ENCODE data around the gene GSX1. TPM values are rescaled to one million over a fixed set of nuclear protein-coding genes. Genes with fewer than 3 reads are reported as not detected.

The GSX1 gene
- total RNA-seq, 1 experiment from 2014 or later: not detected

Small RNA genes within 50 kb of the gene (small RNA-seq; reads per million reads assigned to genes)
- not detected for gene RNU6-73P

Other genes starting within 250 kb of the GSX1 start
- 4.2 and 5.4 TPM in 2 replicates for gene LNX2, start 172.0 kb upstream of the GSX1 start, total RNA-seq (2014; rRNA removed; shearing (Covaris generic); ENCODE audit: low replicate concordance)
- gene POLR1D, start 170.6 kb upstream of the GSX1 start, total RNA-seq (2014; rRNA removed; shearing (Covaris generic); ENCODE audit: low replicate concordance): 156 and 161 TPM in 2 replicates
- gene PDX1, start 127.5 kb downstream of the GSX1 start, total RNA-seq (2014; rRNA removed; shearing (Covaris generic); ENCODE audit: low replicate concordance): not detected in 2 replicates
- not detected in 2 replicates for gene CDX2, start 176.8 kb downstream of the GSX1 start, total RNA-seq (2014; rRNA removed; shearing (Covaris generic); ENCODE audit: low replicate concordance)
- gene URAD, start 196.2 kb downstream of the GSX1 start, total RNA-seq (2014; rRNA removed; shearing (Covaris generic); ENCODE audit: low replicate concordance): not detected in 2 replicates

Measured in Karpas-422 (cell line).